AG04449 (cell line): ENCODE measurements around the gene PERCC1.

Source experiments
- CTCF ChIA-PET: fragments of 350-600 bp; formaldehyde crosslinking; extraction: SDS; loops from one replicate; lab custom pipeline; 2021; ENCODE audit warnings: antibody characterized with exemption; lab: Yijun Ruan, JAX
- POLR2A ChIA-PET: fragments of 400-600, 350-600 bp; formaldehyde crosslinking; extraction: SDS; loops from one replicate; lab custom pipeline; 2020; ENCODE audit warnings: antibody characterized with exemption, inconsistent platforms; lab: Yijun Ruan, JAX
- DNase-seq: peaks from one replicate; pipeline ENCODE4 v3.0.0-alpha.2; 2010; ENCODE audit warnings: low read depth, low spot score
- H3K4me3 ChIP-seq: 2 replicates; pipeline ENCODE4 v1.5.1; 2011; ENCODE audit warnings: low read depth, mild to moderate bottlenecking, control low read depth, low read length
- CTCF ChIP-seq: IDR thresholded peaks from one replicate; pipeline ENCODE4 v1.5.1; 2011; ENCODE audit warnings: mild to moderate bottlenecking, moderate library complexity, low read length, control low read depth, inconsistent platforms; ENCODE audit not compliant: insufficient read depth; ENCODE audit errors: missing control alignments

The PERCC1 gene

GRCh38 chr16:1481906-1482835 is 51.3 kb downstream of the PERCC1 start:
- POLR2A ChIA-PET = no interaction called here

More at GRCh38 chr16:1481906-1482835, 51.3 kb downstream of the PERCC1 start:
- no peak for DNase-seq
- H3K4me3 ChIP-seq = no peak overlapping the region
- CTCF ChIA-PET = interaction anchor here (1.9 kb wide), 1 partner anchor 12 kb away, joined by 5 read pairs; no protein-coding TSS in a partner anchor
- no peak for TF ChIP-seq CTCF
